Upper lobe of left lung (tissue), 4 donors: Measurements from ENCODE around the gene DNAH8.

Source experiments
- EP300 ChIP-seq, 4 donors: sonication (generic); formaldehyde crosslinking; IDR thresholded peaks; one replicate each; pipeline ENCODE4 v1.5.1; 2017; ENCODE audit warnings: antibody characterized with exemption in 4 of 4, control low read depth in 2 of 4
- POLR2AphosphoS5 ChIP-seq, 2 donors: sonication (generic); formaldehyde crosslinking; IDR thresholded peaks; one replicate each; pipeline ENCODE4 v1.5.1; 2017; ENCODE audit warnings: antibody characterized with exemption in 2 of 2
- TF ChIP-seq, protein P1 (sequence below), 6 experiments: fragments of 450-650 bp in 4 of 6; fragments of 200-600 bp in 2 of 6; sonication (generic) in 2 of 6; IDR thresholded peaks; one replicate each; pipeline ENCODE4 v1.5.1; 2016 to 2019; ENCODE audit warnings: antibody characterized with exemption in 6 of 6

GRCh38 chr6:39060467-39061160, 345.5 kb downstream of the DNAH8 start:
- TF ChIP-seq, protein P1, sequence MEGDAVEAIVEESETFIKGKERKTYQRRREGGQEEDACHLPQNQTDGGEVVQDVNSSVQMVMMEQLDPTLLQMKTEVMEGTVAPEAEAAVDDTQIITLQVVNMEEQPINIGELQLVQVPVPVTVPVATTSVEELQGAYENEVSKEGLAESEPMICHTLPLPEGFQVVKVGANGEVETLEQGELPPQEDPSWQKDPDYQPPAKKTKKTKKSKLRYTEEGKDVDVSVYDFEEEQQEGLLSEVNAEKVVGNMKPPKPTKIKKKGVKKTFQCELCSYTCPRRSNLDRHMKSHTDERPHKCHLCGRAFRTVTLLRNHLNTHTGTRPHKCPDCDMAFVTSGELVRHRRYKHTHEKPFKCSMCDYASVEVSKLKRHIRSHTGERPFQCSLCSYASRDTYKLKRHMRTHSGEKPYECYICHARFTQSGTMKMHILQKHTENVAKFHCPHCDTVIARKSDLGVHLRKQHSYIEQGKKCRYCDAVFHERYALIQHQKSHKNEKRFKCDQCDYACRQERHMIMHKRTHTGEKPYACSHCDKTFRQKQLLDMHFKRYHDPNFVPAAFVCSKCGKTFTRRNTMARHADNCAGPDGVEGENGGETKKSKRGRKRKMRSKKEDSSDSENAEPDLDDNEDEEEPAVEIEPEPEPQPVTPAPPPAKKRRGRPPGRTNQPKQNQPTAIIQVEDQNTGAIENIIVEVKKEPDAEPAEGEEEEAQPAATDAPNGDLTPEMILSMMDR (IDR thresholded peaks at IDR 0.05), result no peak
- TF ChIP-seq EP300 (IDR thresholded peaks at IDR 0.05) (no peak), POLR2AphosphoS5 (IDR thresholded peaks at IDR 0.05) (no peak)
